Suprapubic skin (tissue), 3 donors: ENCODE results near the gene RBM8A.

Experiments used
- EP300 ChIP-seq: sonication (generic); formaldehyde crosslinking; IDR thresholded peaks from one replicate; pipeline ENCODE4 v1.6.1; 2017; ENCODE audit warnings: antibody characterized with exemption
- TF ChIP-seq, protein P1 (sequence below), 2 donors: fragments of 200-600 bp in 1 of 2; fragments of 450-650 bp in 1 of 2; sonication (generic) in 1 of 2; IDR thresholded peaks; one replicate each; pipeline ENCODE4 v1.5.1; 2016 to 2019; ENCODE audit warnings: antibody characterized with exemption in 2 of 2, mild to moderate bottlenecking in 1 of 2, moderate library complexity in 1 of 2

DNA sequence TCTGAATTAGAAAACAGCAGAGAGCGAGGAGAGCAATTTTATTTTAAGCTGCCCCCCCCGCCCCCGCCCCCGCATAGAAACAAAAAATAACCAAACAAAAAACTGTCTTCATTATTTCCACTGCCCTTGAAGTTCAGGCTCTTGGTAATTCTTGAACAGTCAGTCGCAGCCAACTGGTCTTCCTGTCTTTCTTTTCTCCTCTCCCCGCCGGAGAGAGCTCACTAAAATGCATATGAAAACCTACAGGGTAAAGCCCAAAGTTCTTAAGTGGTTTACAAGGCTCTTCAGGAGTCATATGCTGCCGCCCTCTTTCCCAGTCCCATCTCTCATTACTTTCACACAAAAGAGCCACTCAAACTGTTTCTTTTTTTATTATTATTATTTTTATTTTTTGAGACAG lies 40.5 kb downstream of the RBM8A start:
- TF ChIP-seq, protein P1, sequence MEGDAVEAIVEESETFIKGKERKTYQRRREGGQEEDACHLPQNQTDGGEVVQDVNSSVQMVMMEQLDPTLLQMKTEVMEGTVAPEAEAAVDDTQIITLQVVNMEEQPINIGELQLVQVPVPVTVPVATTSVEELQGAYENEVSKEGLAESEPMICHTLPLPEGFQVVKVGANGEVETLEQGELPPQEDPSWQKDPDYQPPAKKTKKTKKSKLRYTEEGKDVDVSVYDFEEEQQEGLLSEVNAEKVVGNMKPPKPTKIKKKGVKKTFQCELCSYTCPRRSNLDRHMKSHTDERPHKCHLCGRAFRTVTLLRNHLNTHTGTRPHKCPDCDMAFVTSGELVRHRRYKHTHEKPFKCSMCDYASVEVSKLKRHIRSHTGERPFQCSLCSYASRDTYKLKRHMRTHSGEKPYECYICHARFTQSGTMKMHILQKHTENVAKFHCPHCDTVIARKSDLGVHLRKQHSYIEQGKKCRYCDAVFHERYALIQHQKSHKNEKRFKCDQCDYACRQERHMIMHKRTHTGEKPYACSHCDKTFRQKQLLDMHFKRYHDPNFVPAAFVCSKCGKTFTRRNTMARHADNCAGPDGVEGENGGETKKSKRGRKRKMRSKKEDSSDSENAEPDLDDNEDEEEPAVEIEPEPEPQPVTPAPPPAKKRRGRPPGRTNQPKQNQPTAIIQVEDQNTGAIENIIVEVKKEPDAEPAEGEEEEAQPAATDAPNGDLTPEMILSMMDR (IDR thresholded peaks at IDR 0.05) = no peak
- no peak for TF ChIP-seq EP300
